Activated T-cell treated with anti-CD3 and anti-CD28 coated beads, Interleukin-2, amount 50 U/mL, for 4 hours (primary cell): ENCODE results near the gene KDM4B. TPM values are rescaled to one million over a fixed set of nuclear protein-coding genes. Genes with fewer than 3 reads are reported as not detected.

Experiments used
- ATAC-seq, 2 donors: fragments of 200-7000 bp; cut with Tn5 transposase; one replicate each; pipeline ENCODE4 v1.10.0; 2021
- DNase-seq: peaks from one replicate; pipeline ENCODE4 v3.0.0-alpha.2; 2020
- H3K27me3 Mint-ChIP-seq: one replicate; pipeline ENCODE4 v1.8.0; 2021; ENCODE audit warnings: low read depth, mixed read lengths
- H3K36me3 Mint-ChIP-seq: one replicate; pipeline ENCODE4 v1.8.0; 2022; ENCODE audit warnings: mixed read lengths; ENCODE audit not compliant: insufficient read depth
- H3K4me1 Mint-ChIP-seq: one replicate; pipeline ENCODE4 v1.8.0; 2021; ENCODE audit warnings: low read depth, mixed read lengths
- H3K4me3 Mint-ChIP-seq: one replicate; pipeline ENCODE4 v1.8.0; 2021; ENCODE audit warnings: mild to moderate bottlenecking, moderate library complexity, mixed read lengths
- H3K9me3 Mint-ChIP-seq: one replicate; pipeline ENCODE4 v1.8.0; 2021; ENCODE audit warnings: mixed read lengths
- total RNA-seq, 3 donors: library from RNA; stranded (reverse); gene quantifications; one replicate each; pipeline ENCODE4 v1.2.1, GENCODE V29; 2021

The KDM4B gene
- total RNA-seq, 3 donors from 2014 or later = 13.3 to 18.1 (median 16.7) TPM

DNA sequence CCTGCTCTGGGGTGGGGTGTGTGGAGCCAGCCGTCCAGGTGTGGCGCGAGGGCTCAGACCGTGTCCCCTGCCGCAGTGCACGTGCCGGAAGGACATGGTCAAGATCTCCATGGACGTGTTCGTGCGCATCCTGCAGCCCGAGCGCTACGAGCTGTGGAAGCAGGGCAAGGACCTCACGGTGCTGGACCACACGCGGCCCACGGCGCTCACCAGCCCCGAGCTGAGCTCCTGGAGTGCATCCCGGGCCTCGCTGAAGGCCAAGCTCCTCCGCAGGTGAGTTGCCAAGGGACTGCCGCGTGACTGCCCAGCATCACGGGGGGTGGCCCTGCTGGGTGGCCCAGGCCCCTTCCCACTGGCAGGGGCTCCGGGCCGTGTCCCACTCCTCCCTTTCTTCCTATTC lies 141.6 kb downstream of the KDM4B start:
- Mint-ChIP-seq H3K4me1 (no peaks in the 10 kb centered on the region), H3K36me3 (peaks cover 18% of the 10 kb centered on the region), H3K9me3 (no peaks in the 10 kb centered on the region), H3K27me3 (no peaks in the 10 kb centered on the region), H3K4me3 (no peak overlapping the region)
- ATAC-seq (no peak), DNase-seq (no peak)

DNA sequence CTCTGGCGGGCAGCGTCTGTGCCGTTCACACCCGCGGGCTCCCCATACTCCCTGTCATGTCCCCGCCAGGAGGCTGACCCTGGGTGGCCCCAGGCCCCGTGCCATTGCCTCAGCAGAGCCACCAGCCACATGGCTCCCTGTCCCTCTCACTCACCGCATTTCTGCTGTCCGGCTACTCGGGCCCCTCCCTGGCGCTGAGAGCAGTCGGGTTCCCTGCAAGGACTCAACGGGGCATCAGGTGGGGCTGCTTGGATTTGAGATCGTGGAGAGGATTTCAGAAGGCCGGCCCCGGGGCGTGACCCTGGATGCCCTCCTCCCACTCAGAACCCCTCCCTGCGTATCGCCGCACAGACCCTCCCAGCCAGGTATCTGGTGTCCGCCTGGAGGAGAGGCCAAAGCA lies 142.1 kb downstream of the KDM4B start:
- H3K36me3 Mint-ChIP-seq = peaks cover 20% of the 10 kb centered on the region
- H3K4me1 Mint-ChIP-seq = no peaks in the 10 kb centered on the region
- H3K27me3 Mint-ChIP-seq = no peaks in the 10 kb centered on the region
- DNase-seq = no peak
- H3K9me3 Mint-ChIP-seq = no peaks in the 10 kb centered on the region
- H3K4me3 Mint-ChIP-seq = no peak overlapping the region
- ATAC-seq = no peak

DNA sequence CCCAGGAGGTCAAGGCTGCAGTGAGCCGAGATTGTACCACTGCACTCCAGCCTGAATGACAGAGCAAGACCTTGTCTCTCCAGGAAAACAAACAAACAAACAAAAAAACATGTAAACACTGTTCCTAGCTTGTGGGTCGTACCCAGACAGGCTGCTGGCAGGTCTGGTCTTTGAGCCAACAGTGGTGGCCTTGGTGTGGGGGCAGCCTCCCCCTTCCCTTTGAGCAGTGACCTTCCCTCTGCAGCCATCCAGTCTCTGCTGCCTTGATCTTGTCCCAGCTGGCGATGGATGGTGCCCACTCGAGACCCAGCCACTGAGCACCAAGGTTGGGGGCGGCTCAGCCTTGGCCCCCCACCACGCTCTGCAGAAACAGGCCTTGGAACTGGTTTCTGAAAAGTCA lies 143.3 kb downstream of the KDM4B start:
- DNase-seq (no peak), ATAC-seq (no peak)
- peaks cover 19% of the 10 kb centered on the region for H3K36me3 Mint-ChIP-seq
- H3K4me3 Mint-ChIP-seq = no peak overlapping the region
- H3K4me1 Mint-ChIP-seq = no peaks in the 10 kb centered on the region
- H3K27me3 Mint-ChIP-seq = no peaks in the 10 kb centered on the region
- H3K9me3 Mint-ChIP-seq = no peaks in the 10 kb centered on the region

DNA sequence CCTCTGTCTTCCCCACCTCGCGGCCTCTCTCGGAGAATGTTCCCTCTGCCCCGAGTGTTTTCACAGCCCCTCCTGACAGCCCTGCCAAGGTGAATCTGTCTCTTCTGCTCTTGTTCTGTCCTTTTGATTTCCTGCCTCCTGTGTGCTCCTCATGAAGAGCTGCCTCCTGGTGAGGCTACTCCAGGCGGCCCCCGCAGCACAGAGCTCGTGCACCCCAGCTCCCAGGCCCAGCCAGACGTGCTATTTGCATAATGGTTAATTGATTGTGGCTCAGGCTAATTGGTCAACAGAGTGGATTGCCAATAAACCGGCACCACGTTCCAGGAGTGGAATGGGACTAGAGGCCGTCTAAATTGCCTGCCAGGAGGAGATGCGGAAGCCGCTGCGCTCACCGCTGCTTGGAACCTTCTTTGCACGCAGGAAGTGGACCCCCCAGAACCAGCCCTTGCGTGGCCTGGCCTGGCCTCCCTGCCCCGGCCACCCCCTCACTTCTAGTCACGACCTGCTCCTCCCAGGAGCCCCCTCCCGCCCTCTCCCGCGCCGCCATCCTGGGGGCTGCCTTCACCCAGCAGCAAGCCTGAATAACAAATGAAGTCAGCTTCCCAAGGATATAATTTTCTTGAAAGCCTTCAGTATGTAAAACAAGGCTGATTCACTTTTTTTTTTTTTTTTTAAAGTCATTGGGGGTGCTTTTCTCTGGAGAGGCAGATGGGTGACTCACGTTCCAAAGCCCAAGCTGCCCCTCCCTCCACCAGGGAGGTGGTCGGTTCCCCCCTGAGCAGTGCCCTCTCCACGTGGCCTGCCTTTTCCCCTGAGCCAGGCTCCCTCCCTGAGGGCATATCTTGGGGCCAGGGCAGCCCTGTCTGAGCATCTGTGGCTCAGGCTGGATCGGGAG lies 144.0 kb downstream of the KDM4B start:
- Mint-ChIP-seq H3K36me3 (peaks cover 19% of the 10 kb centered on the region), H3K4me3 (no peak overlapping the region), H3K9me3 (no peaks in the 10 kb centered on the region), H3K4me1 (no peaks in the 10 kb centered on the region), H3K27me3 (no peaks in the 10 kb centered on the region)
- ATAC-seq = no peak
- DNase-seq = no peak

DNA sequence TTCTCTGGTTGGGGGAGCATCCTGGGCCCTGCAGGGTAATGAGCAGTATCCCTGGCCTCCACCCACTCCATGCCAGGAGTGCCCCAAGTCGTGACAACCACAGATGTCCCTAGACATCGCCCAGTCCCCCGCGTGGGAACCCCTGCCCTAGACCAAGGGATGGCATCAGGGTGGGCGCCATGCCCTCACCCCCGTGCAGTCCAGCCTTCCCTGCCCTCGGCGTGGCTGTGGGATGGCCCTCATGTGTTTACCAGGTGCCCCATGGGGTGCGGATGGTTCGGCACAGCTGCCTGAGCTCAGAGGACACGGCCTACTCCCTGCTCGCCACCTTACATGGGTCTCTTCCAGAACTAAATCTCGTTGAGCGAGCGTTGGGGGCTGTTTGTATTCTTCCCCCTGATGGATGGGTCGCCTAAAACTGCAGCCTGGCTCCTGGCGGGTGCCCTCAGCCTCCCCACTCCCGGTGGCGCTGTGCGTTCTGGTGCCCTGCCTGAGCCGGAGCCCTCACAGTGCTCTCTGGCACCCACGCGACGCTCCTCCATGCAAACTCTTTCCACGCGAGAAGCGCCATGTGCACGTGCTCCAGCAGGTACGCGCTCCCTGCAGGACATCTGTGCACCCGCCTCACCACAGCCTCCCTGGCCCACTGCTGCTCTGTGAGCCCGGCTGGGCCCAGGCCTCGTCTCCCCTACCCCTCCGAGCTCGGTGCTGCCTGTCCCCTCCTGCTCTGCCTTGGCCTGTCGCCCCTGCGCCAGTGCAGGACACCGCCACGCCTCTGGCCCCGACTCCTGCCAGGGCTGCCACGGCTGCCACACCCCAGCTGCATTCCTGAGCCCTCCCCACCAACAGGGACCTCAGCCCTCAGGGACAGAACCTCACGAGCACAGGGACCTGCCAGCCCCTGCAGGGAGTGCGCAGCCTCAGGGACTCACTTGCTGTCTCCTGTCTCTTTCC lies 145.0 kb downstream of the KDM4B start:
- Mint-ChIP-seq H3K4me1 (no peaks in the 10 kb centered on the region), H3K4me3 (no peak overlapping the region), H3K9me3 (no peaks in the 10 kb centered on the region), H3K36me3 (peaks cover 19% of the 10 kb centered on the region), H3K27me3 (no peaks in the 10 kb centered on the region)
- ATAC-seq (no peak), DNase-seq (no peak)

DNA sequence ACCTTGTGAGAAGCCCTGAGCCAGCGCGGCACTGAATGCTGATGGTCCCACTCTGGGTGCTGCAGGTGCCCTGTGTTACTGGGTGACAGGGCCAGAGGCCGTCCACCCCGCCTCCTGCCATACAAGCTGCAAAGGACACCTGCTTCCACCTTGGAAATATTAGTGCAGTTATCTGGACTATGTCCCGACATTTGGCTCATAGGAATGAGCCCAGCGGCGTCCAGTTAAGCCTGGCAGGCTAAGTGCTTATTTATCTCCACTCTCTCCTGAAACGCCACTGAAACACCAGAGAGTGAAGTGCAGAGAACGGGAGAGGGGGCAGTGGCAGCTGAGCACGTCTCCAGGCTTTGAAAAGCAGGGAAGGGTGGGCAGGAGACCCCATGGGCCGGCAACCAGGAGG lies 145.8 kb downstream of the KDM4B start:
- DNase-seq (no peak), ATAC-seq (no peak)
- Mint-ChIP-seq H3K9me3 (no peaks in the 10 kb centered on the region), H3K36me3 (peaks cover 19% of the 10 kb centered on the region), H3K4me3 (no peak overlapping the region), H3K27me3 (no peaks in the 10 kb centered on the region), H3K4me1 (no peaks in the 10 kb centered on the region)

DNA sequence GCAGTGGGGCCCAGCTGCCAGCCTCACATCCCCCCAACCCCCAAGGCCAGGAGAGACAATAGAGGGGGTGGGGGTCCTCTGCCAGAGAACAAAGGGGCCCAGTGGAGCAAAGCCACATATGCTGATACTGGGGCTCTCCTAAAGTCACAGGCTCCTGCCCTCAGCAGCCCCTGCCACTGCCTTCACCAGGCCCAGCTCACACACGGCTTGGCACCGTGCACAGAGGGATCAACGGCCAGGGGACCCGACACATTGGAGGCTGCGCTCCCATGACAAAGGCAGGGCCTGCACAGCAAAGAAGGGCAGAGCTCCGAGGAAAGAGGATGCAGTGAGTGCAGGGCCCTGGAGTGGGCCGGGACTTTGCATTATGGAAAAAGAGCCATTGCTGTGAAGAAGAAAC lies 146.4 kb downstream of the KDM4B start:
- no peak for ATAC-seq
- peaks cover 15% of the 10 kb centered on the region for H3K36me3 Mint-ChIP-seq
- H3K4me3 Mint-ChIP-seq = no peak overlapping the region
- H3K4me1 Mint-ChIP-seq = no peaks in the 10 kb centered on the region
- DNase-seq = no peak
- H3K27me3 Mint-ChIP-seq = no peaks in the 10 kb centered on the region
- H3K9me3 Mint-ChIP-seq = no peaks in the 10 kb centered on the region

DNA sequence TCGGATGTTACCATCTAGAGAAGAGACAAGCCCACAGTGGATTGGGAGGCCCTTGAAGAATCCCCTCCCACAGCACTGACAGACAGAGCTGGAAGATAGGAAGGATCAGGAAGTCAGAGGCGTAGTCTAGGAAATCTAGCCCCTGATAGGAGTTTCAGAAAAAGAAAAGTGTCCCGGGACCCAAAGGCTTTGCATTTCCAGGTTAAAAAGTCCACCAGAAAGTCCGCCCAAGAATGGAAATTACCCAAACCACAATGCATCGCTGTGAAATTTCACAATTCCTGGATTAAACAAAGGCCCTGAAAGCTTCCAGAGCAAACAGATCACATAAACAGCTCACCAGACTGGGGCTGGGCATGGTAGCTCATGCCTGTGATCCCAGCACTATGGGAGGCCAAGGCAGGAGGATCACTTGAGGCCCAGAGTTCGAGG lies 146.9 kb downstream of the KDM4B start:
- Mint-ChIP-seq H3K4me1 (no peaks in the 10 kb centered on the region), H3K27me3 (no peaks in the 10 kb centered on the region), H3K9me3 (no peaks in the 10 kb centered on the region), H3K4me3 (no peak overlapping the region), H3K36me3 (peaks cover 15% of the 10 kb centered on the region)
- ATAC-seq (no peak), DNase-seq (no peak)

DNA sequence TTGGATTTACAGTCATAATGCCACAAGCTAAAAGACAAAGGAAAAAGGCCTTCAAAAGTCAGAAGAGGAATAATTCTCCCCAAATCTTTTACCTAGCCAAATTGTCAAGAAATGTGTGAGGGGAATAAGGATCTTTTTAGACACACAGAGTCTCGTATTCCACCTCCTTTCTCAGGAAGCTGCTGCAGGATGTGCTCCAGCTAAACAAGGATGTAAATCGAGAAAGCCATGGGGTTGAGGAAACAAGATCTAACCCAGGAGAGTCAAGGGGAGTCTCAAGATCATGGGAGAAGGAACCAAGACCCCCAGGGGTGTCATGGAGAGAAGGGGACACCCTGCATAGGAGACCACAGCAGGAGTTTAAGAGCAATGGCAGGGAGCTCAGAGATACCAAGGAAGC lies 147.4 kb downstream of the KDM4B start:
- ATAC-seq (no peak), DNase-seq (no peak)
- Mint-ChIP-seq H3K4me3 (no peak overlapping the region), H3K36me3 (peaks cover 15% of the 10 kb centered on the region), H3K27me3 (no peaks in the 10 kb centered on the region), H3K4me1 (peaks cover 2% of the 10 kb centered on the region), H3K9me3 (no peaks in the 10 kb centered on the region)

DNA sequence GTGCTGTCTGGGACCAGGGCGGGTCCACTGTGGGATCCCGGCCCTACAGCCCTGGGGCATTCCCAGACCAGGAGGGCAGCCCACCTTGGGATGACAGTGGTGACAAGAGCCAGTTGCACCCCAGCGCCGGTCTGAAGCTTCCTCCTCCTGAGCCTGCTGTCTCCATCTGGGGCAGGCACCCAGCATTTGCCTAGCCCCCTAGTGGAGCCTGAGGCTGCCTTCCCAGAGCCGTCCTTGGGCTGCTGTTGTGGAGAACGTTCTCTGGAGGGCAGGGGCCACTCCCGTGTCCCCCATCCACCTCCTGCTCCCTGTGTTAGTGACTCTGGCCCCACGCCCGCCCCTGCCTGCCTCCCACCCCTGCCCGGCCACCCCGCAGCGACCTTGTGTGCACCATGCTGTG lies 148.5 kb downstream of the KDM4B start:
- H3K4me1 Mint-ChIP-seq = peaks cover 10% of the 10 kb centered on the region
- no peak overlapping the region for H3K4me3 Mint-ChIP-seq
- peaks cover 14% of the 10 kb centered on the region for H3K36me3 Mint-ChIP-seq
- DNase-seq (no peak), ATAC-seq (no peak)
- H3K27me3 Mint-ChIP-seq = no peaks in the 10 kb centered on the region
- no peaks in the 10 kb centered on the region for H3K9me3 Mint-ChIP-seq

DNA sequence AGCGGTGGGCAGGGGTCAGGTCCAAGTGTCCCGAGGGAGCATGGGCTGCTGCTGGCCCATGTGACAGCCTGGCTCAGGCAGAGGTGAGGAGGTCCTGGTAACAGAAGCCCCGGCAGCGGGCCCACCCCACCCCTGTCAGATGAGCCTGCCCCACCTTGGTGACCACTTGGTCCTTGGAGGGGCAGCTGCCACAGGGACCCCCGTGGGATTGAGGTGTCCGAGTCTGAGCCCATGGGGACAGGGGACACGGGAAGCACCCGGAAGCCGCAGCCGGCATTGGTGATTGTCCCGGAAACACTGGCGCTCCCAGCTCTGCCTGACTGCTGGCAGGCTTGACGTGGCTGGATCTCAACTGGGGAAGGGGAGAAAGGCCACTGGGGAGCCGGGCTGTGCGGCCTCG lies 149.1 kb downstream of the KDM4B start:
- no peaks in the 10 kb centered on the region for H3K27me3 Mint-ChIP-seq
- no peak for DNase-seq
- peaks cover 11% of the 10 kb centered on the region for H3K36me3 Mint-ChIP-seq
- H3K4me1 Mint-ChIP-seq = peaks cover 11% of the 10 kb centered on the region
- no peaks in the 10 kb centered on the region for H3K9me3 Mint-ChIP-seq
- ATAC-seq = no peak
- no peak overlapping the region for H3K4me3 Mint-ChIP-seq

DNA sequence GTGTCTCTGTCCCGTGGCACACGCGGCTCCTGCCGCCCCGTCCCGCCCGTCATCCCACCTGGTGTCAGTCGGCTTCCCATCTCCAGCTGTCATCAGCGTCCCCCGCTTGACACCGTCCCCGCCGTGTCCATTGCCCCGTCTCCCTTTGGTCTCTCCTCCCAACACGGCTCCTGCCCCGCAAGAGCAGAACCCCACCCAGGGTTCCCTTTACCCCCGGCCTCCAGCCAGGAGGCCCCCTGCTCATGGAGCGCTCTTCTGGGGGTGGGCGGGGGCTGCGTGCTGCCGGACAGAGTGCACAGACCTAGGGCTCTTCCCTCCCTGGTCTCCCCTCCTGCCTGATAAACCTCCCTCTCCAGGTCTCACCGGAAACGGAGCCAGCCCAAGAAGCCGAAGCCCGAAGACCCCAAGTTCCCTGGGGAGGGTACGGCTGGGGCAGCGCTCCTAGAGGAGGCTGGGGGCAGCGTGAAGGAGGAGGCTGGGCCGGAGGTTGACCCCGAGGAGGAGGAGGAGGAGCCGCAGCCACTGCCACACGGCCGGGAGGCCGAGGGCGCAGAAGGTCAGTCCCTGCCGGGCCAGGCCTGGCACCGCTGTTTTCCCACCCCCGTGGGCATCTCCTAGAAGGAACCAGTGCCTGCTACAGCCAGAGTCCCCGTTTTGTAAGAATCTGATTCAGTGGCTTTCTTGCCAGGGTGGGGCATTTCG lies 150.5 kb downstream of the KDM4B start:
- Mint-ChIP-seq H3K4me3 (no peak overlapping the region), H3K4me1 (peaks cover 12% of the 10 kb centered on the region), H3K27me3 (no peaks in the 10 kb centered on the region), H3K9me3 (no peaks in the 10 kb centered on the region), H3K36me3 (peaks cover 11% of the 10 kb centered on the region)
- ATAC-seq = no peak
- no peak for DNase-seq

DNA sequence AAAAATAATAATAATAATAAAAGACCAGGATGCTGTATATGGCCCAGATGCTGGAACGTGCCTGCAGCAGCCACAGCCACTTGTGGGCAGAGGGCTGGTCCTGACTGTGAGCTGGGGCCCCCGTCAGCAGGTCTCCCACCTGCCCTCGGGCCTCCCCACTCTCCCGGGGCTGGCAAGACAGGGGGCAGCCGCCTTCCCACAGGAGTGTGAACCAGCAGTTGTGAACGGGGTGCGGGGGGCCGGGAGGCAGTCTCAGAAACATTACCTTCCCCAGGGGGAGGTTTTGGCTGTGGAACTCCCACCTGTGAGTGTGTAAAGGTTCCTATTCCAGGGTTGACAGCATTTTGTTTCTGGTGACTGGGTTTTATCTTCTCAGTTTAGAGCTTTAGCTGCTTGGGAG lies 151.4 kb downstream of the KDM4B start:
- Mint-ChIP-seq H3K4me3 (no peak overlapping the region), H3K4me1 (peaks cover 14% of the 10 kb centered on the region), H3K27me3 (no peaks in the 10 kb centered on the region), H3K9me3 (no peaks in the 10 kb centered on the region), H3K36me3 (peaks cover 11% of the 10 kb centered on the region)
- DNase-seq (no peak), ATAC-seq (no peak)

DNA sequence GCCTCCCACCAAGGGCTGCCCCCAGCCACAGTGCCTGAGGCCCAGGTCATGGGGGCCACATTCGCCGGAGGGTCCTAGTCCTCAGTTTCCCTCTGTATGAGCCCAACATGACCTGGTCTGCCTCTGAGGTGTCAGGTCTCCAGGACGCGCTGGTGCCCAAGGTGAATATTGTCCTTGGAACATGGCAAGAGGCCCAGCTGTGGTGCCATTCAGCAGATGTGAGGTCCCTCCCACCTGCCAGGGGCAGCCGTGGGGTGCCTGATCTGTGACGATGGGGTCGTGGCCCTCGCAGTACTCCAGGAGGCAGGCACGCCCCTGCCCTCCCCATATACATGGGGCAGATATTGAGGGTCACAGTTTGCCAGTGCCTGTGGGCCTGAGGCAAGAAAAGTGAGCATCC lies 151.9 kb downstream of the KDM4B start:
- Mint-ChIP-seq H3K4me1 (peaks cover 16% of the 10 kb centered on the region), H3K9me3 (no peaks in the 10 kb centered on the region), H3K27me3 (no peaks in the 10 kb centered on the region), H3K36me3 (peaks cover 6% of the 10 kb centered on the region), H3K4me3 (no peak overlapping the region)
- DNase-seq (no peak), ATAC-seq (no peak)
